Activated CD8-positive, alpha-beta memory T cell treated with anti-CD3 and anti-CD28 coated beads, Interleukin-2, amount 50 U/mL, for 4 hours (primary cell): Measurements from ENCODE around the gene ADGRB3.
"Not testable (repeated sequence)": the region's sequence is repeated elsewhere in the genome, so short reads cannot be mapped to it uniquely, and the experiment has no call there.

ENCODE experiments used
- DNase-seq: peaks from one replicate; pipeline ENCODE4 v3.0.0-alpha.2; 2020

Gene ADGRB3

GRCh38 chr6:68650142-68650541, 15.1 kb downstream of the ADGRB3 start:
- no peak for DNase-seq

GRCh38 chr6:68651011-68651985, 16.2 kb downstream of the ADGRB3 start:
- no peak for DNase-seq

- DNase-seq = no peak
Measured at GRCh38 chr6:68652117-68652536, 17.0 kb downstream of the ADGRB3 start.

- no peak for DNase-seq
Measured at GRCh38 chr6:68653074-68653705, 18.1 kb downstream of the ADGRB3 start.

GRCh38 chr6:68653706-68654089, 18.6 kb downstream of the ADGRB3 start:
- no peak for DNase-seq

- no peak for DNase-seq
Measured at GRCh38 chr6:68654134-68654533, 19.1 kb downstream of the ADGRB3 start.

- no peak for DNase-seq
Measured at GRCh38 chr6:68655028-68655427, 19.9 kb downstream of the ADGRB3 start.

GRCh38 chr6:68657374-68658139, 22.5 kb downstream of the ADGRB3 start:
- DNase-seq = no peak

- DNase-seq = no peak
Measured at GRCh38 chr6:68658338-68658737, 23.3 kb downstream of the ADGRB3 start.

GRCh38 chr6:68673255-68673654, 38.2 kb downstream of the ADGRB3 start:
- DNase-seq = no peak

- no peak for DNase-seq
Measured at GRCh38 chr6:68675548-68675947, 40.5 kb downstream of the ADGRB3 start.

GRCh38 chr6:68676094-68676493, 41.0 kb downstream of the ADGRB3 start:
- not testable (repeated sequence) for DNase-seq

- DNase-seq = no peak
Measured at GRCh38 chr6:68677058-68677457, 42.0 kb downstream of the ADGRB3 start.

GRCh38 chr6:68679399-68679798, 44.3 kb downstream of the ADGRB3 start:
- no peak for DNase-seq

GRCh38 chr6:68680264-68680663, 45.2 kb downstream of the ADGRB3 start:
- no peak for DNase-seq

- no peak for DNase-seq
Measured at GRCh38 chr6:68689910-68690309, 54.8 kb downstream of the ADGRB3 start.

- no peak for DNase-seq
Measured at GRCh38 chr6:68691120-68691519, 56.0 kb downstream of the ADGRB3 start.

GRCh38 chr6:68693271-68693670, 58.2 kb downstream of the ADGRB3 start:
- no peak for DNase-seq

GRCh38 chr6:68695403-68695802, 60.3 kb downstream of the ADGRB3 start:
- DNase-seq = no peak

GRCh38 chr6:68695838-68696237, 60.8 kb downstream of the ADGRB3 start:
- DNase-seq = no peak

- DNase-seq = no peak
Measured at GRCh38 chr6:68697394-68697793, 62.3 kb downstream of the ADGRB3 start.

- DNase-seq = no peak
Measured at GRCh38 chr6:68701159-68701558, 66.1 kb downstream of the ADGRB3 start.

GRCh38 chr6:68704485-68704884, 69.4 kb downstream of the ADGRB3 start:
- DNase-seq = no peak
